ENCODE measurements around the gene HLCS. TPM values are rescaled to one million over a fixed set of nuclear protein-coding genes. Genes with fewer than 3 reads are reported as not detected.

The HLCS gene
- total and polyA plus RNA-seq, 2 of the 4 experiments (the other 2 are of a cell fraction): 10.6 to 21.0 TPM

- H3K56ac ChIP-seq (ENCODE audit: extremely low read depth, insufficient read depth, low read length): no peak overlapping the region
- POLR2A ChIA-PET (ENCODE audit: unreplicated experiment): no interaction called here
- H2BK120ac ChIP-seq (ENCODE audit: low read depth, low read length): no peak overlapping the region
- TF ChIP-seq SMC3 (IDR thresholded peaks at IDR 0.05; ENCODE audit: low read depth, low read length) (no peak), MXI1 (IDR thresholded peaks at IDR 0.05; ENCODE audit: borderline replicate concordance, low read depth, low read length) (no peak), RFX5 (IDR thresholded peaks at IDR 0.05; ENCODE audit: low read depth, low read length) (no peak), CHD1 (IDR thresholded peaks at IDR 0.05; ENCODE audit: low read depth, low read length) (no peak), POLR2A (IDR thresholded peaks at IDR 0.05; ENCODE audit: low read depth, low read length) (no peak), CTCF (conservative IDR thresholded peaks at IDR 0.05; ENCODE audit: low read depth, low read length) (no peak), MAFK (IDR thresholded peaks at IDR 0.05; ENCODE audit: low read depth, low read length) (no peak), FOS (IDR thresholded peaks at IDR 0.05; ENCODE audit: low read depth, low read length) (no peak), RCOR1 (IDR thresholded peaks at IDR 0.05; ENCODE audit: insufficient replicate concordance, low read length) (no peak), NFE2L2 (IDR thresholded peaks at IDR 0.05; ENCODE audit: low read depth, low read length) (no peak), CEBPB (IDR thresholded peaks at IDR 0.05; ENCODE audit: low read depth, low read length) (no peak), MAZ (IDR thresholded peaks at IDR 0.05; ENCODE audit: borderline replicate concordance, low read depth, low read length) (no peak), BHLHE40 (IDR thresholded peaks at IDR 0.05; ENCODE audit: low read depth, low read length) (no peak), RAD21 (IDR thresholded peaks at IDR 0.05; ENCODE audit: low read length) (no peak)
- TF ChIP-seq, protein P1, sequence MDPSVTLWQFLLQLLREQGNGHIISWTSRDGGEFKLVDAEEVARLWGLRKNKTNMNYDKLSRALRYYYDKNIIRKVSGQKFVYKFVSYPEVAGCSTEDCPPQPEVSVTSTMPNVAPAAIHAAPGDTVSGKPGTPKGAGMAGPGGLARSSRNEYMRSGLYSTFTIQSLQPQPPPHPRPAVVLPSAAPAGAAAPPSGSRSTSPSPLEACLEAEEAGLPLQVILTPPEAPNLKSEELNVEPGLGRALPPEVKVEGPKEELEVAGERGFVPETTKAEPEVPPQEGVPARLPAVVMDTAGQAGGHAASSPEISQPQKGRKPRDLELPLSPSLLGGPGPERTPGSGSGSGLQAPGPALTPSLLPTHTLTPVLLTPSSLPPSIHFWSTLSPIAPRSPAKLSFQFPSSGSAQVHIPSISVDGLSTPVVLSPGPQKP (IDR thresholded peaks at IDR 0.05; ENCODE audit: borderline replicate concordance, low read depth, low read length): no peak
- TF ChIP-seq, protein P2, sequence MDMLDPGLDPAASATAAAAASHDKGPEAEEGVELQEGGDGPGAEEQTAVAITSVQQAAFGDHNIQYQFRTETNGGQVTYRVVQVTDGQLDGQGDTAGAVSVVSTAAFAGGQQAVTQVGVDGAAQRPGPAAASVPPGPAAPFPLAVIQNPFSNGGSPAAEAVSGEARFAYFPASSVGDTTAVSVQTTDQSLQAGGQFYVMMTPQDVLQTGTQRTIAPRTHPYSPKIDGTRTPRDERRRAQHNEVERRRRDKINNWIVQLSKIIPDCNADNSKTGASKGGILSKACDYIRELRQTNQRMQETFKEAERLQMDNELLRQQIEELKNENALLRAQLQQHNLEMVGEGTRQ (IDR thresholded peaks at IDR 0.05; ENCODE audit: low read depth, low read length): no peak
- H4K5ac ChIP-seq (ENCODE audit: low read depth, low read length): no peak overlapping the region
- WGBS, 2 experiments (ENCODE audit: extremely low coverage in 2 of 2, insufficient read length in 1 of 2): no CpG with 5 or more reads among the region's 4 CpGs
- H2BK15ac ChIP-seq (ENCODE audit: low read depth, low read length): no peak overlapping the region
- no TSS peak for BruUV-seq (replicated peaks)
- H2AFZ ChIP-seq (replicated peaks; ENCODE audit: low read length, poor library complexity): no peak overlapping the region
- H2AK9ac ChIP-seq (replicated peaks; ENCODE audit: low read depth, low read length, poor library complexity): no peak overlapping the region
- H3K4ac ChIP-seq (ENCODE audit: low read depth, low read length): no peak overlapping the region
- H2AK5ac ChIP-seq (ENCODE audit: low read depth, low read length): no peak overlapping the region
- DNase-seq (peak; percentile 5), ATAC-seq (ENCODE audit: low read depth) (no peak)
- peaks cover 9% of the 10 kb centered on the region for H3K9me3 ChIP-seq (ENCODE audit: control insufficient read depth, insufficient read depth, low read length)
- in situ Hi-C loops (cut with MboI; ENCODE audit: low sequenced_read_pairs): no loop called here
- H4K8ac ChIP-seq (ENCODE audit: low read depth in 2 of 2, low read length in 2 of 2): no peak overlapping the region
- peaks cover 5% of the 10 kb centered on the region; the same call in 1 of the 2 replicates for H3K9me1 ChIP-seq (ENCODE audit: insufficient read depth, low read length)
- no peak overlapping the region for H3K18ac ChIP-seq (ENCODE audit: low read depth, low read length)
- no peaks in the 10 kb centered on the region for H4K20me1 ChIP-seq (ENCODE audit: insufficient read depth, low read length)
- no peak overlapping the region for H3K23ac ChIP-seq (ENCODE audit: low read depth, low read length)
- H2BK20ac ChIP-seq (ENCODE audit: low read depth, low read length): no peak overlapping the region
- no peak overlapping the region for H3K4me2 ChIP-seq (ENCODE audit: low read depth, low read length)
- peaks cover 3 to 16% of the 10 kb centered on the region in 2 experiments; a peak in 1 of 4 replicates for H3K79me1 ChIP-seq (ENCODE audit: low read depth in 1 of 2, low read length in 2 of 2)
- no peak overlapping the region for H2BK5ac ChIP-seq (ENCODE audit: low read depth, low read length, poor library complexity, severe bottlenecking)
- H3K4me3 ChIP-seq (ENCODE audit: insufficient read depth, low read depth, low read length): no peak overlapping the region
- H3K27me3 ChIP-seq (ENCODE audit: control insufficient read depth, insufficient read depth, low read length): no peaks in the 10 kb centered on the region
- dilution Hi-C loops (cut with HindIII; ENCODE audit: low sequenced_read_pairs, unreplicated experiment): no loop called here
- CTCF ChIA-PET: no interaction called here
- intact Hi-C loops (cut with micrococcal nuclease): no loop called here
- no peak overlapping the region for H3K14ac ChIP-seq (replicated peaks; ENCODE audit: low read depth, low read length)
- peaks cover 2% of the 10 kb centered on the region; the same call in 1 of the 2 replicates for H3K4me1 ChIP-seq (ENCODE audit: control insufficient read depth, insufficient read depth, low read length)
- H3K36me3 ChIP-seq (ENCODE audit: control insufficient read depth, insufficient read depth, low read length): no peaks in the 10 kb centered on the region; the same call in 1 of the 2 replicates
- no peak overlapping the region for H3K9ac ChIP-seq (ENCODE audit: low read depth, low read length)
- no peak overlapping the region for H4K91ac ChIP-seq (ENCODE audit: insufficient read depth, low read depth, low read length)
- no peak overlapping the region for H3K27ac ChIP-seq (ENCODE audit: insufficient read depth, low read length)
Observed at GRCh38 chr21:36882776-36883175, 83.7 kb downstream of the HLCS start.

Measured in IMR-90 (cell line).